ENCODE data around the gene ALG13.
"Not testable (repeated sequence)": the region's sequence is repeated elsewhere in the genome, so short reads cannot be mapped to it uniquely, and the experiment has no call there.

ALG13 gene

DNA sequence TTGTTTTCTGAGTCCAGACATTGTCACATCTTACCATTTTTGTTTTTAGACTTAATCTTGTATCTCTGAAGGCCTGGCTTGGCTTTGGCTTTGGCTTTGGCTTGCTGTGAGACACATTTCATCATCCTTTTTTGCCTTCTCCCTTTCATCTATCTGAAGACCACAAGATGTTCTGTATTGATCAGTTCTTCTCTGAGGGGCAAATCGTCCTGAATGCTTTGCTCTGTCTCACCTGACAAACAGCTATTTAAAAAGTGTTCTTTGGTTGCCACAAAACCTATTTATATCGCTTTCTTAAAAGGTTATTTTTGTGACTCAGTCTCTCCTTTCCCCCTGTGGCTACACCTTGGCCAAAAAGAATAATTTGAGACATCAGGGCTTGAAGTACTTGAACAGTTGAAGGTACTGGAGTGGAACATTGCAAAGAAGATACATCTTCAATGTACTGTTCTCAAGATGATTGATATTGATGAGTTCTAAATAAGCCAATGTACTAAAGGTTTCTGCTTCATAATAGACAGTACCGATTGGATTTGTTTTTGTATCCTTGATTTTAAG lies 80.7 kb downstream of the ALG13 start:
- no peak for DNase-seq

GRCh38 chrX:111778591-111778990 lies 97.6 kb downstream of the ALG13 start:
- DNase-seq, result no peak

DNA sequence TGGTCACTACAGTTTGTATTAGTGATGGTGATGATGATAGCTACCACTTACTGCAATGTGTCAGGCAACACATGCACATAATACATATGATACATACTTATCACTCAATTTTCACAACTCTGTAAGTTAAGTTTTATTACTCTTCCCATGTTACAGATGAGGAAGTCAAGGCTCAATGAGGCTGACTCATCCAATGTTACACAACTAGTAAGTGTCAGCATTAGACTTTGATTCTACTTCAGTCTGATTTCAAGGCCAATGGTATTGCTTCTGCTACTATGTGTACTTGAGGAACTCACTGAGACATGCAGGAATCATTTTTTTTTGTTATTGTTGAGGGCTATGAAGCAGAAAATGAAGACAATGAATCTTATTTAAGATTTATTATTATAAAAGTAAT lies 98.6 kb downstream of the ALG13 start:
- peak; percentile 46 to 79 (median 77) for DNase-seq

GRCh38 chrX:111784667-111785066 lies 103.7 kb downstream of the ALG13 start:
- no peak for DNase-seq

DNA sequence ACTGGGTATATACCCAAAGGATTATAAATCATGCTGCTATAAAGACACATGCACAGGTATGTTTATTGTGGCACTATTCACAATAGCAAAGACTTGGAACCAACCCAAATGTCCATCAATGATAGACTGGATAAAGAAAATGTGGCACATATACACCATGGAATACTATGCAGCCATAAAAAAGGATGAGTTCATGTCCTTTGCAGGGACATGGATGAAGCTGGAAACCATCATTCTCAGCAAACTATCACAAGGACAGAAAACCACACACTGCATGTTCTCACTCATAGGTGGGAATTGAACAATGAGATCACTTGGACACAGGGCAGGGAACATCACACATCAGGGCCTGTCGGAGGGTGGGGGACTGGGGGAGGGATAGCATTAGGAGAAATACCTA lies 109.1 kb downstream of the ALG13 start:
- DNase-seq, result not testable (repeated sequence)
